Measurements from ENCODE around the gene SYTL1.
"Not testable (repeated sequence)": the region's sequence is repeated elsewhere in the genome, so short reads cannot be mapped to it uniquely, and the experiment has no call there.

Gene SYTL1

GRCh38 chr1:27384797-27385196 lies 43.0 kb downstream of the SYTL1 start:
- not testable (repeated sequence) for DNase-seq

- peak; percentile 90 for DNase-seq
These were observed 46.6 kb downstream of the SYTL1 start for GRCh38 chr1:27388337-27389005.

- DNase-seq, result peak; percentile 56
These were observed 49.8 kb downstream of the SYTL1 start for GRCh38 chr1:27391511-27392095.

GRCh38 chr1:27392096-27392777 lies 50.4 kb downstream of the SYTL1 start, which contains the start of gene GPR3:
Gene GPR3, plus strand, starts transcription at chr1:27392622. Its CDS starts 1,177 bp downstream, at chr1:27393799.
- DNase-seq, result peak; percentile 99

- DNase-seq, result peak; percentile 70
These were observed 51.2 kb downstream of the SYTL1 start for GRCh38 chr1:27392778-27393635.

- no peak for DNase-seq
These were observed 51.9 kb downstream of the SYTL1 start for GRCh38 chr1:27393641-27394281.

- DNase-seq, result no peak
These were observed 52.4 kb downstream of the SYTL1 start for GRCh38 chr1:27394282-27394658.

- DNase-seq, result no peak
These were observed 53.1 kb downstream of the SYTL1 start for GRCh38 chr1:27394925-27395324.

- peak; percentile 84 for DNase-seq
These were observed 53.8 kb downstream of the SYTL1 start for GRCh38 chr1:27395441-27396195.

- DNase-seq, result no peak
These were observed 55.3 kb downstream of the SYTL1 start for GRCh38 chr1:27397110-27397509.

- no peak for DNase-seq
These were observed 55.9 kb downstream of the SYTL1 start for GRCh38 chr1:27397749-27398148.

- DNase-seq, result no peak
These were observed 56.8 kb downstream of the SYTL1 start for GRCh38 chr1:27398405-27399149.

GRCh38 chr1:27399251-27400025 lies 57.6 kb downstream of the SYTL1 start:
- DNase-seq, result no peak

- DNase-seq, result no peak
These were observed 58.5 kb downstream of the SYTL1 start for GRCh38 chr1:27400082-27400962.

GRCh38 chr1:27400963-27401341 lies 59.1 kb downstream of the SYTL1 start:
- no peak for DNase-seq

GRCh38 chr1:27402349-27402754 lies 60.5 kb downstream of the SYTL1 start:
- peak; percentile 56 for DNase-seq

GRCh38 chr1:27403065-27403726 lies 61.4 kb downstream of the SYTL1 start:
- peak; percentile 48 for DNase-seq
